HG03175 (cell line): ENCODE measurements around the gene ZNF565.
"Not testable (repeated sequence)": the region's sequence is repeated elsewhere in the genome, so short reads cannot be mapped to it uniquely, and the experiment has no call there.

Experiments
- ATAC-seq: cut with Tn5 transposase; IDR thresholded peaks from one replicate; pipeline ENCODE4 v1.9.1; 2021; ENCODE audit warnings: mild to moderate bottlenecking, moderate library complexity; ENCODE audit not compliant: unreplicated experiment

ZNF565 gene

GRCh38 chr19:36214386-36215275, at the start of gene ZNF565, which contains the start of gene ZNF146:
Gene ZNF565, minus strand, starts transcription at chr19:36214665. Its CDS starts 12,680 bp downstream, at chr19:36201985.
Gene ZNF146, plus strand, starts transcription at chr19:36215106. Its CDS starts 21,335 bp downstream, at chr19:36236441.
- peak; percentile 92 for ATAC-seq

- ATAC-seq = no peak
Observed at GRCh38 chr19:36259211-36259610, 44.7 kb upstream of the ZNF565 start.

- ATAC-seq = no peak
Observed at GRCh38 chr19:36258028-36258875, 43.8 kb upstream of the ZNF565 start.

GRCh38 chr19:36257520-36257876, 43.0 kb upstream of the ZNF565 start:
- ATAC-seq = no peak

- no peak for ATAC-seq
Observed at GRCh38 chr19:36256853-36257519, 42.5 kb upstream of the ZNF565 start.

- no peak for ATAC-seq
Observed at GRCh38 chr19:36256064-36256463, 41.6 kb upstream of the ZNF565 start.

- ATAC-seq = no peak
Observed at GRCh38 chr19:36255316-36255715, 40.9 kb upstream of the ZNF565 start.

- no peak for ATAC-seq
Observed at GRCh38 chr19:36254848-36255247, 40.4 kb upstream of the ZNF565 start.

- ATAC-seq = no peak
Observed at GRCh38 chr19:36252047-36252446, 37.6 kb upstream of the ZNF565 start.

GRCh38 chr19:36246006-36246481, 31.6 kb upstream of the ZNF565 start:
- ATAC-seq = no peak

- no peak for ATAC-seq
Observed at GRCh38 chr19:36245210-36246005, 30.9 kb upstream of the ZNF565 start.

GRCh38 chr19:36244066-36244465, 29.6 kb upstream of the ZNF565 start:
- no peak for ATAC-seq

- no peak for ATAC-seq
Observed at GRCh38 chr19:36236946-36237310, 22.5 kb upstream of the ZNF565 start.

- no peak for ATAC-seq
Observed at GRCh38 chr19:36236304-36236945, 22.0 kb upstream of the ZNF565 start.

- ATAC-seq = not testable (repeated sequence)
Observed at GRCh38 chr19:36233626-36234025, 19.2 kb upstream of the ZNF565 start.

- ATAC-seq = no peak
Observed at GRCh38 chr19:36225219-36225892, 10.9 kb upstream of the ZNF565 start.

GRCh38 chr19:36222503-36222902, 8.0 kb upstream of the ZNF565 start:
- no peak for ATAC-seq

- ATAC-seq = no peak
Observed at GRCh38 chr19:36221474-36221873, 7.0 kb upstream of the ZNF565 start.
